GM18517 (cell line): ENCODE results near the gene CPLX3.

Source experiments
- ATAC-seq: cut with Tn5 transposase; IDR thresholded peaks from one replicate; pipeline ENCODE4 v1.9.1; 2021; ENCODE audit warnings: mild to moderate bottlenecking, moderate library complexity; ENCODE audit not compliant: unreplicated experiment

CPLX3 gene

GRCh38 chr15:74801311-74801997 is 25.0 kb upstream of the CPLX3 start:
- no peak for ATAC-seq

GRCh38 chr15:74802290-74802689 is 24.1 kb upstream of the CPLX3 start:
- no peak for ATAC-seq

GRCh38 chr15:74802862-74803447 is 23.5 kb upstream of the CPLX3 start:
- ATAC-seq = no peak

- no peak for ATAC-seq
These were observed 21.5 kb upstream of the CPLX3 start for GRCh38 chr15:74804935-74805334.

- no peak for ATAC-seq
These were observed 19.1 kb upstream of the CPLX3 start for GRCh38 chr15:74807282-74807681.

GRCh38 chr15:74808078-74808839 is 18.2 kb upstream of the CPLX3 start:
- ATAC-seq = no peak

GRCh38 chr15:74808840-74809229 is 17.6 kb upstream of the CPLX3 start:
- no peak for ATAC-seq

- ATAC-seq = no peak
These were observed 17.2 kb upstream of the CPLX3 start for GRCh38 chr15:74809242-74809641.

- ATAC-seq = no peak
These were observed 16.5 kb upstream of the CPLX3 start for GRCh38 chr15:74809956-74810355.

GRCh38 chr15:74812533-74812932 is 13.9 kb upstream of the CPLX3 start, which contains the start of gene LMAN1L:
LMAN1L (plus strand) TSS chr15:74812835; CDS start chr15:74812855, 20 bp downstream.
- no peak for ATAC-seq

- no peak for ATAC-seq
These were observed 11.1 kb upstream of the CPLX3 start for GRCh38 chr15:74815121-74815934.

GRCh38 chr15:74815961-74816360 is 10.5 kb upstream of the CPLX3 start:
- no peak for ATAC-seq

GRCh38 chr15:74816624-74817369 is 9.6 kb upstream of the CPLX3 start:
- no peak for ATAC-seq

GRCh38 chr15:74817370-74817737 is 9.1 kb upstream of the CPLX3 start:
- no peak for ATAC-seq

GRCh38 chr15:74820056-74820455 is 6.4 kb upstream of the CPLX3 start:
- ATAC-seq = no peak

- ATAC-seq = peak; percentile 70
These were observed 5.2 kb upstream of the CPLX3 start for GRCh38 chr15:74821091-74821789.

- ATAC-seq = no peak
These were observed 4.7 kb upstream of the CPLX3 start for GRCh38 chr15:74821790-74822158.

GRCh38 chr15:74822233-74822632 is 4.2 kb upstream of the CPLX3 start:
- ATAC-seq = no peak

- no peak for ATAC-seq
These were observed 3.1 kb upstream of the CPLX3 start for GRCh38 chr15:74823324-74823723.

GRCh38 chr15:74824976-74825375 is 1.5 kb upstream of the CPLX3 start:
- no peak for ATAC-seq
